ENCODE results near the gene ETNK1.

ETNK1 gene

DNA sequence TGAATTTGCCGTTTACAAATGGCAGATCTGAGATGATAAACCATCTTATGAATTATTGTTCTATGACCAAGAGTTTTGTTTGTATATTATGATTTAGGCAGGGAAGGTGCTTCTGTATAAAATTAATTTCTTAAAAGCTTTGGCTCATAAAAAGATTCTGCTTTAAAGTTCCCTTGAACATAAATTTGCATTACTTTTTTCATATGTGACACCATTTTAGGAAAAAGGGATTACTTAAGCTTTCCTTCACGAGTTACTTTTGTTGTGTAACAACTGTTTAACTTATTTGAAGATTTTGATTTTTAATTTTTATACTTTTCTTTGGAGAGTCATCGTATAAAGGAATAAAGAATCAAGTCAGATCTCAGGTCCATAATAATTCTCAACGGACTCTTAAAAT, 3.3 kb downstream of the ETNK1 start:
- FAIRE-seq (no peak), DNase-seq (ENCODE audit: insufficient read length, low spot score) (no peak)
- TF ChIP-seq, protein P1, sequence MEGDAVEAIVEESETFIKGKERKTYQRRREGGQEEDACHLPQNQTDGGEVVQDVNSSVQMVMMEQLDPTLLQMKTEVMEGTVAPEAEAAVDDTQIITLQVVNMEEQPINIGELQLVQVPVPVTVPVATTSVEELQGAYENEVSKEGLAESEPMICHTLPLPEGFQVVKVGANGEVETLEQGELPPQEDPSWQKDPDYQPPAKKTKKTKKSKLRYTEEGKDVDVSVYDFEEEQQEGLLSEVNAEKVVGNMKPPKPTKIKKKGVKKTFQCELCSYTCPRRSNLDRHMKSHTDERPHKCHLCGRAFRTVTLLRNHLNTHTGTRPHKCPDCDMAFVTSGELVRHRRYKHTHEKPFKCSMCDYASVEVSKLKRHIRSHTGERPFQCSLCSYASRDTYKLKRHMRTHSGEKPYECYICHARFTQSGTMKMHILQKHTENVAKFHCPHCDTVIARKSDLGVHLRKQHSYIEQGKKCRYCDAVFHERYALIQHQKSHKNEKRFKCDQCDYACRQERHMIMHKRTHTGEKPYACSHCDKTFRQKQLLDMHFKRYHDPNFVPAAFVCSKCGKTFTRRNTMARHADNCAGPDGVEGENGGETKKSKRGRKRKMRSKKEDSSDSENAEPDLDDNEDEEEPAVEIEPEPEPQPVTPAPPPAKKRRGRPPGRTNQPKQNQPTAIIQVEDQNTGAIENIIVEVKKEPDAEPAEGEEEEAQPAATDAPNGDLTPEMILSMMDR (IDR thresholded peaks at IDR 0.05; ENCODE audit: insufficient read depth, missing control alignments) = no peak

DNA sequence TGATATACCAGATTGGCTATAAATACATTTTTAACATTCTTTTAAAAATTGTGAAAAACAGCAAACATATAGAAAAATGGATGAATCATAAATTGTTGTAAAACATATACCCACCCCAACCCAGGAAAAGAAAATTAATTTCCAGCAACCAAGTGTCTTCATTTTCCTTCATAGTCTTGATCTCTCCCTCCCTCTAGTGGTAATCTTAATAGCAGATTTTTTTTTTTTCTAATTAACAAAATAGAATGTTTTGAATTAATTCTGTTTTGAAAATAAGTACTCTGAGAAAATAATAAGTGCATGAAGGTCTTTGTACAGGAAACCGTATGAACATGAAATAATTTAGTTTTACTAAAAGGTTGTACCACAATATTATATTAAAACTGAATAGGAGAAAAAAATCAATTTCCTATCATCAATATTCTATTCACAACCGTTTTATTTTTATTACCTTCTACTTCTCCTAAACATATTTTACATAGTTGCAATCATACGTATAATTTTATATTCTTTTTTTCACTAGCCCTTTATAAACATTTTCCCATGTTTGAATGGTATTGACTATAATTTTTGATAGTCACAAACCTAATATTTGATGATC, 7.0 kb downstream of the ETNK1 start:
- FAIRE-seq (peak; percentile 78), DNase-seq (ENCODE audit: insufficient read length, low spot score) (no peak)
- TF ChIP-seq, protein P1 (IDR thresholded peaks at IDR 0.05; ENCODE audit: insufficient read depth, missing control alignments) = peak; percentile 48

DNA sequence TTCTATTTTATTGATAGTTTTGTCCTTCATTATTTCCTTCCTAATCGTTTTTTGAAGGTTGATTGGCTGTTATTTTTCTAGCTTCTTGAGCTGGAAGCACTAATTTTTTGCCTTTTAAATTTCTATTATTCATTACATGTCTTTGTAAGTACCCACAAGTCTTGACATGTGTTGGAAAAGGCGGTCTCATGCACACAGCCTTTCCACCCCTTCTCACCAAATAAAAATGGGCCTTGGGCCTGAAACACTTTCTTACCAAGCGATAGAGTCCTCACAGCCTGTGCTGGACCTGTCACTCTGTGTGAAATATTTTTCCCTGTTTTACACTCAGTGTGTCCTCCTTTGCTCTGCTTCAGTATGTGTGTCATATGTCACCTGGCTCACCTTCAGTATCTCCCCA, 9.9 kb downstream of the ETNK1 start:
- TF ChIP-seq, protein P1 (IDR thresholded peaks at IDR 0.05; ENCODE audit: insufficient read depth, missing control alignments) = no peak
- FAIRE-seq = no peak
- DNase-seq (ENCODE audit: insufficient read length, low spot score) = no peak

DNA sequence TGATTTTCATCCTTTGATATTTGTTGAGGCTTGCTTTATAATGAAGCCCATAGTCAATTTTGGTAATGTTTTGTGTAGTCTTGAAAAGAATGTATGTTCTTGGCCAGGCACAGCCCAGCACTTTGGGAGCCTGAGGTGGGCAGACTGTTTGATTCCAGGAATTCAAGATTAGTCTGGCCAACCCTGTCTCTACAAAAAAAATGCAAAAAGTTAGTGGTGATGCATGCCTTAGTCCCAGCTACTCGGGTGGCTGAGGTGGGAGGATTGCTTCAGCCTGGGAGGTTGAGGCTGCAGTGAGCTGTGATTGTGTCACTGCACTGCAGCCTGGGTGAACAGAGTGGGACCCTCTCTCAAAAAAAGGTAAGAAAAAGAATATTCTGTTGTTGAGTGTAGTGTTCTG, 10.8 kb downstream of the ETNK1 start:
- TF ChIP-seq, protein P1 (IDR thresholded peaks at IDR 0.05; ENCODE audit: insufficient read depth, missing control alignments) = no peak
- FAIRE-seq = no peak

DNA sequence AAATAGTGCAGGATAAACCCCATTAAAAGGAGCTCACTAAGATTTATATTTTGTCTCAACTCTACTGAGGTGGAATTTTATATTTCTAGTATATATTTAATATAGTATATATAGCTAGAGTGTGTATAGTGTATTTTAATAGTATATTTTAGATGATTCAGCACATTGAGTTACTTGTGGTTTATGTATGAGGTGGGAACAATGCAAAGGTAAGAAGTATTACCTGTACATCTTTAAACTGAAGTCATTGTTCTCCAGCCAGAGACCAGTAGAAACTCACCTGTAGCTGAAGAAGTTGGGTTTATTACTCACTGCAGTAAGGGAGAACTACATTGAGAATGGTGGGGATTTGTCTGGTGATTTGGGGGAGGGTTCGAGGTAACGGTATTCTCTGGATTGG, 15.9 kb downstream of the ETNK1 start:
- DNase-seq (ENCODE audit: insufficient read length, low spot score) (no peak), FAIRE-seq (no peak)
- TF ChIP-seq, protein P1 (IDR thresholded peaks at IDR 0.05; ENCODE audit: insufficient read depth, missing control alignments) = no peak

More for the DNA sequence above, 10.8 kb downstream of the ETNK1 start:
- no peak for DNase-seq (ENCODE audit: insufficient read length, low spot score)

DNA sequence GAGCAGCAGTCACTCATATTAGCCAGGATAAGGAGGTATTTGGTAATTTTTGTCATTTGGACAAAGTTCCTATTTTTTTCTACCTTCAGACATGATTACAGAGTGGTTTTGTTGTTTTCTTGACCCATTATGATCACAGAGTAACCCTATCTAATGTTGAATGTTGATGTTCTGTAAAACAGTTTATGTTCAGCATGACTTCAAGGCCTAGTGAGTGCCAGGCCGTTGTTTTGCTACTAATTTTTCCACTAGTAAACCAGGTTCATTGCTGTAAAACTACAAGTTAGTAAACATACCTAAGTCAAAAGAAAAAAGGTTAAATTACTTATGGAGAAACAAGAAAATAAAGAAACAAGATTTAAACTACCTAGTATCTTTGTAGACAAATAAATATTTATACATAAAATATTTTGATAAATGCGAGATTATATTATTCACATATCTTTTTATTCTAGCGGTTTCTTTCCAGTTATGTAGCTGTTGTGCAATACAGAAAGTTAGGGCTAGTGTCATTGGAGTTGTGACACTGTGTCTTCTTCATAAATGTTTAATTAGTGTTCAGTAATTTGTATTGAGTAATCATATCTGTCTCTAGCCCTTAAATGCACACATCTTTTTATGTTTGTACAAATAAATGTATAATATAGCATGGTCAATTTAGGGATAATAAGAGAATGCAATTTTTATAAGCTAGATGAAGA, 16.5 kb downstream of the ETNK1 start:
- DNase-seq (ENCODE audit: insufficient read length, low spot score) (no peak), FAIRE-seq (no peak)
- TF ChIP-seq, protein P1 (IDR thresholded peaks at IDR 0.05; ENCODE audit: insufficient read depth, missing control alignments) = no peak

DNA sequence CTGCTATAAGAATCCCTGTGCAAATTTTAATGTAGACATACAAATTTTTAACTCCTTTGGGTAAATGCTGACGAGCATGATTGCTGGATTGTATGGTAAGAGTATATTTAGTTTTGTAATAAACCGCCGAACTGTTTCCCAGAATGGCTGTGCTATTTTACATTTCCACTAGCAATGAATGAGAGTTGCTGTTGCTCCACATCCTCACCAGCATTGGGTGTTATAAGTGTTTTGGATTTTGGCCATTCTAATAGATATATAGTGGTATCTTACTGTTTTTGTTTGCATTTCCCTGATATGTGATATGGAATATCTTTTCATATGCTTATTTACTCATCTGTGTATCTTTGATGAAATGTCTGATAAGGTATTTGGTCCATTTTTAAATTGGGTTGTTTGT, 23.7 kb downstream of the ETNK1 start:
- DNase-seq (ENCODE audit: insufficient read length, low spot score) = no peak
- FAIRE-seq = no peak
- TF ChIP-seq, protein P1 (IDR thresholded peaks at IDR 0.05; ENCODE audit: insufficient read depth, missing control alignments) = no peak
